Activated CD4-positive, alpha-beta T cell treated with anti-CD3 and anti-CD28 coated beads for 36 hours (primary cell): ENCODE measurements around the gene PPA2. TPM values are rescaled to one million over a fixed set of nuclear protein-coding genes. Genes with fewer than 3 reads are reported as not detected.

ENCODE experiments used
- ATAC-seq: fragments of 200-7000 bp; cut with Tn5 transposase; one replicate; pipeline ENCODE4 v1.10.0; 2021; ENCODE audit warnings: mild to moderate bottlenecking, moderate library complexity
- CTCF ChIA-PET: fragments of 350-600 bp; sonication (Branson Sonifier 250); formaldehyde crosslinking; loops from one replicate; lab custom pipeline; 2021; ENCODE audit warnings: antibody characterized with exemption; lab: Charles Lee
- POLR2A ChIA-PET: fragments of 350-600 bp; sonication (Branson Sonifier 250); formaldehyde crosslinking; loops from one replicate; lab custom pipeline; 2021; ENCODE audit warnings: antibody characterized with exemption, inconsistent platforms; lab: Charles Lee
- DNase-seq: peaks from one replicate; pipeline ENCODE4 v3.0.0-alpha.2; 2020
- H3K27ac Mint-ChIP-seq: one replicate; pipeline ENCODE4 v1.8.0; 2021; ENCODE audit warnings: mixed read lengths
- H3K27me3 Mint-ChIP-seq: one replicate; pipeline ENCODE4 v1.8.0; 2021; ENCODE audit warnings: mixed read lengths
- H3K36me3 Mint-ChIP-seq: one replicate; pipeline ENCODE4 v1.8.0; 2021; ENCODE audit warnings: low read depth, mixed read lengths
- H3K4me1 Mint-ChIP-seq: one replicate; pipeline ENCODE4 v1.8.0; 2021; ENCODE audit warnings: mixed read lengths
- H3K4me3 Mint-ChIP-seq: one replicate; pipeline ENCODE4 v1.8.0; 2021; ENCODE audit warnings: mild to moderate bottlenecking, moderate library complexity, mixed read lengths
- H3K9me3 Mint-ChIP-seq: one replicate; pipeline ENCODE4 v1.8.0; 2021; ENCODE audit warnings: low read depth, mixed read lengths
- intact Hi-C, 2 experiments: fragments of 100-400 bp; cut with DNase I in 1 of 2; cut with micrococcal nuclease in 1 of 2; formaldehyde crosslinking; loops; one replicate each; pipeline versions ENCODE4 v1.14.2 to v1.15.1; 2022 to 2024; cut with DNase I, micrococcal nuclease
- total RNA-seq, 2 experiments: library from RNA; stranded (reverse); gene quantifications; one replicate each; pipeline ENCODE4 v1.2.3, GENCODE V29; 2021

The PPA2 gene
- total RNA-seq, 2 experiments from 2014 or later, result 74.6 to 76.3 TPM

GRCh38 chr4:105389167-105389566 is 84.7 kb downstream of the PPA2 start:
- H3K9me3 Mint-ChIP-seq, result no peaks in the 10 kb centered on the region
- ATAC-seq (peak; percentile 36), DNase-seq (no peak)
- CTCF ChIA-PET, result no interaction called here
- peaks cover 4% of the 10 kb centered on the region for H3K4me1 Mint-ChIP-seq
- H3K27ac Mint-ChIP-seq, result no peak overlapping the region
- H3K27me3 Mint-ChIP-seq, result no peaks in the 10 kb centered on the region
- no peak overlapping the region for H3K4me3 Mint-ChIP-seq
- POLR2A ChIA-PET, result no interaction called here
- peaks cover 44% of the 10 kb centered on the region for H3K36me3 Mint-ChIP-seq
- intact Hi-C loops, result no loop called here

GRCh38 chr4:105387466-105387865 is 86.4 kb downstream of the PPA2 start:
- H3K9me3 Mint-ChIP-seq, result no peaks in the 10 kb centered on the region
- ChIA-PET CTCF (no interaction called here), POLR2A (no interaction called here)
- intact Hi-C loops, result no loop called here
- peaks cover 51% of the 10 kb centered on the region for H3K36me3 Mint-ChIP-seq
- DNase-seq (no peak), ATAC-seq (no peak)
- no peaks in the 10 kb centered on the region for H3K27me3 Mint-ChIP-seq
- no peak overlapping the region for H3K4me3 Mint-ChIP-seq
- no peaks in the 10 kb centered on the region for H3K4me1 Mint-ChIP-seq
- H3K27ac Mint-ChIP-seq, result no peak overlapping the region

- intact Hi-C loops, result no loop called here
- no peaks in the 10 kb centered on the region for H3K4me1 Mint-ChIP-seq
- ATAC-seq (no peak), DNase-seq (no peak)
- ChIA-PET POLR2A (interaction anchor here (0.6 kb wide), 1 partner anchor 158 kb away, joined by 3 read pairs; no protein-coding TSS in a partner anchor), CTCF (interaction anchor here (1.5 kb wide), 1 partner anchor 88 kb away, joined by 7 read pairs; the partner anchor contains the start of gene PPA2)
- no peak overlapping the region for H3K4me3 Mint-ChIP-seq
- H3K36me3 Mint-ChIP-seq, result peaks cover 52% of the 10 kb centered on the region
- H3K27ac Mint-ChIP-seq, result no peak overlapping the region
- H3K9me3 Mint-ChIP-seq, result no peaks in the 10 kb centered on the region
- H3K27me3 Mint-ChIP-seq, result no peaks in the 10 kb centered on the region
Measured at GRCh38 chr4:105386012-105386411, 87.8 kb downstream of the PPA2 start.

- Mint-ChIP-seq H3K9me3 (no peaks in the 10 kb centered on the region), H3K4me3 (no peak overlapping the region), H3K27ac (no peak overlapping the region), H3K36me3 (peaks cover 14% of the 10 kb centered on the region), H3K4me1 (no peaks in the 10 kb centered on the region), H3K27me3 (no peaks in the 10 kb centered on the region)
- ChIA-PET CTCF (interaction anchor here (1.1 kb wide), 1 partner anchor 98 kb away, joined by 3 read pairs; no protein-coding TSS in a partner anchor), POLR2A (no interaction called here)
- DNase-seq, result no peak
- ATAC-seq, result no peak
- intact Hi-C loops, result no loop called here
Measured at GRCh38 chr4:105374071-105374470, 99.8 kb downstream of the PPA2 start.

- Mint-ChIP-seq H3K27ac (no peak overlapping the region), H3K4me1 (no peaks in the 10 kb centered on the region), H3K27me3 (no peaks in the 10 kb centered on the region), H3K4me3 (no peak overlapping the region), H3K36me3 (peaks cover 19% of the 10 kb centered on the region), H3K9me3 (peaks cover 4% of the 10 kb centered on the region)
- intact Hi-C loops, result no loop called here
- ATAC-seq (no peak), DNase-seq (no peak)
- CTCF ChIA-PET, result interaction anchor here (1.1 kb wide), 1 partner anchor 99 kb away, joined by 3 read pairs; no protein-coding TSS in a partner anchor
- POLR2A ChIA-PET, result no interaction called here
Measured at GRCh38 chr4:105373324-105373723, 100.5 kb downstream of the PPA2 start.

- intact Hi-C loops, result no loop called here
- Mint-ChIP-seq H3K27ac (no peak overlapping the region), H3K36me3 (peaks cover 42% of the 10 kb centered on the region), H3K4me1 (no peaks in the 10 kb centered on the region), H3K4me3 (no peak overlapping the region), H3K27me3 (no peaks in the 10 kb centered on the region), H3K9me3 (peaks cover 26% of the 10 kb centered on the region)
- DNase-seq (no peak), ATAC-seq (no peak)
- ChIA-PET POLR2A (no interaction called here), CTCF (interaction anchor here (1.0 kb wide), 1 partner anchor 102 kb away, joined by 3 read pairs; no protein-coding TSS in a partner anchor)
Measured at GRCh38 chr4:105369988-105370387, 103.9 kb downstream of the PPA2 start.

- H3K27me3 Mint-ChIP-seq, result no peaks in the 10 kb centered on the region
- H3K4me3 Mint-ChIP-seq, result no peak overlapping the region
- H3K9me3 Mint-ChIP-seq, result peaks cover 18% of the 10 kb centered on the region
- DNase-seq, result no peak
- H3K4me1 Mint-ChIP-seq, result no peaks in the 10 kb centered on the region
- POLR2A ChIA-PET, result no interaction called here
- peaks cover 27% of the 10 kb centered on the region for H3K36me3 Mint-ChIP-seq
- intact Hi-C loops, result no loop called here
- H3K27ac Mint-ChIP-seq, result no peak overlapping the region
- CTCF ChIA-PET, result no interaction called here
- no peak for ATAC-seq
Measured at GRCh38 chr4:105361053-105361452, 112.8 kb downstream of the PPA2 start.

- intact Hi-C loops, result no loop called here
- ChIA-PET POLR2A (no interaction called here), CTCF (no interaction called here)
- no peaks in the 10 kb centered on the region for H3K27me3 Mint-ChIP-seq
- H3K9me3 Mint-ChIP-seq, result peaks cover 4% of the 10 kb centered on the region
- peaks cover 15% of the 10 kb centered on the region for H3K4me1 Mint-ChIP-seq
- no peak for ATAC-seq
- no peak for DNase-seq
- peaks cover 12% of the 10 kb centered on the region for H3K36me3 Mint-ChIP-seq
- no peak overlapping the region for H3K27ac Mint-ChIP-seq
- no peak overlapping the region for H3K4me3 Mint-ChIP-seq
Measured at GRCh38 chr4:105357258-105357980, 116.4 kb downstream of the PPA2 start.

- peaks cover 16% of the 10 kb centered on the region for H3K4me1 Mint-ChIP-seq
- POLR2A ChIA-PET, result no interaction called here
- intact Hi-C loops, result no loop called here
- no peak overlapping the region for H3K27ac Mint-ChIP-seq
- peaks cover 4% of the 10 kb centered on the region for H3K9me3 Mint-ChIP-seq
- H3K4me3 Mint-ChIP-seq, result no peak overlapping the region
- ATAC-seq, result no peak
- CTCF ChIA-PET, result no interaction called here
- peaks cover 12% of the 10 kb centered on the region for H3K36me3 Mint-ChIP-seq
- H3K27me3 Mint-ChIP-seq, result no peaks in the 10 kb centered on the region
- DNase-seq, result no peak
Measured at GRCh38 chr4:105356194-105356593, 117.7 kb downstream of the PPA2 start.

GRCh38 chr4:105352826-105353225 is 121.0 kb downstream of the PPA2 start:
- Mint-ChIP-seq H3K36me3 (no peaks in the 10 kb centered on the region), H3K4me3 (no peak overlapping the region), H3K27ac (no peak overlapping the region), H3K9me3 (no peaks in the 10 kb centered on the region), H3K4me1 (peaks cover 16% of the 10 kb centered on the region), H3K27me3 (no peaks in the 10 kb centered on the region)
- DNase-seq, result no peak
- intact Hi-C loops, result no loop called here
- ATAC-seq, result peak; percentile 81
- ChIA-PET POLR2A (no interaction called here), CTCF (no interaction called here)

- Mint-ChIP-seq H3K27me3 (no peaks in the 10 kb centered on the region), H3K4me3 (no peak overlapping the region), H3K9me3 (no peaks in the 10 kb centered on the region), H3K4me1 (peaks cover 16% of the 10 kb centered on the region), H3K27ac (no peak overlapping the region), H3K36me3 (no peaks in the 10 kb centered on the region)
- POLR2A ChIA-PET, result no interaction called here
- CTCF ChIA-PET, result no interaction called here
- no peak for DNase-seq
- intact Hi-C loops, result no loop called here
- ATAC-seq, result no peak
Measured at GRCh38 chr4:105351861-105352260, 122.0 kb downstream of the PPA2 start.

- CTCF ChIA-PET, result interaction anchor here (0.7 to 1.0 kb wide), 2 partner anchors 10 to 12 kb away, joined by 3 read pairs; no protein-coding TSS in a partner anchor
- no peaks in the 10 kb centered on the region for H3K27me3 Mint-ChIP-seq
- intact Hi-C loops, result no loop called here
- DNase-seq (no peak), ATAC-seq (no peak)
- POLR2A ChIA-PET, result interaction anchor here (0.6 kb wide), 1 partner anchor 24 kb away, joined by 3 read pairs; no protein-coding TSS in a partner anchor
- no peaks in the 10 kb centered on the region for H3K36me3 Mint-ChIP-seq
- no peaks in the 10 kb centered on the region for H3K9me3 Mint-ChIP-seq
- no peak overlapping the region for H3K4me3 Mint-ChIP-seq
- peaks cover 16% of the 10 kb centered on the region for H3K4me1 Mint-ChIP-seq
- H3K27ac Mint-ChIP-seq, result no peak overlapping the region
Measured at GRCh38 chr4:105350859-105351490, 122.9 kb downstream of the PPA2 start.
